Neutrophil (primary cell): Measurements from ENCODE around the gene SMARCA2.

Source experiments
- H3K27ac ChIP-seq: fragments of 200-600 bp; sonication (generic); 2 replicates; pipeline ENCODE4 v1.5.1; 2016; ENCODE audit warnings: mild to moderate bottlenecking, moderate library complexity
- H3K27me3 ChIP-seq: fragments of 200-600 bp; sonication (generic); 2 replicates; pipeline ENCODE4 v1.6.0; 2016; ENCODE audit warnings: mild to moderate bottlenecking
- H3K36me3 ChIP-seq: fragments of 200-600 bp; sonication (generic); 2 replicates; pipeline ENCODE4 v1.5.1; 2017
- H3K4me1 ChIP-seq, 2 experiments: fragments of 200-600 bp in 1 of 2; sonication (generic) in 1 of 2; 1 replicate in 1 of 2; 2 replicates in 1 of 2; pipeline versions ENCODE4 v1.5.1 to v1.6.1; 2013 to 2016; ENCODE audit warnings: low read depth in 1 of 2, low read length in 1 of 2, mild to moderate bottlenecking in 1 of 2, moderate library complexity in 1 of 2; ENCODE audit not compliant: control insufficient read depth in 1 of 2, insufficient read depth in 1 of 2
- H3K4me3 ChIP-seq, 2 experiments: fragments of 200-600 bp in 1 of 2; sonication (generic) in 1 of 2; 1 replicate in 1 of 2; 2 replicates in 1 of 2; pipeline ENCODE4 v1.5.1; 2013 to 2016; ENCODE audit warnings: low read depth in 1 of 2, low read length in 1 of 2, mild to moderate bottlenecking in 1 of 2, moderate library complexity in 1 of 2
- H3K9me3 ChIP-seq: fragments of 200-600 bp; sonication (generic); 2 replicates; pipeline ENCODE4 v1.5.1; 2016
- CTCF ChIP-seq: fragments of 200-600 bp; sonication (generic); IDR thresholded peaks from 2 replicates; pipeline ENCODE4 v1.5.1; 2016; ENCODE audit warnings: antibody characterized with exemption

SMARCA2 gene

GRCh38 chr9:2096376-2096970, 81.3 kb downstream of the SMARCA2 start:
- Histone ChIP-seq H3K27ac (no peak overlapping the region), H3K4me3 (no peak overlapping the region), H3K27me3 (no peaks in the 10 kb centered on the region), H3K9me3 (no peaks in the 10 kb centered on the region), H3K4me1 (no peaks in the 10 kb centered on the region), H3K36me3 (peaks cover 95% of the 10 kb centered on the region)
- TF ChIP-seq CTCF = no peak

GRCh38 chr9:2106666-2107065, 91.5 kb downstream of the SMARCA2 start:
- H3K4me1 ChIP-seq = no peaks in the 10 kb centered on the region
- TF ChIP-seq CTCF = no peak
- no peaks in the 10 kb centered on the region for H3K27me3 ChIP-seq
- no peaks in the 10 kb centered on the region for H3K9me3 ChIP-seq
- H3K27ac ChIP-seq = no peak overlapping the region
- peaks cover 89% of the 10 kb centered on the region for H3K36me3 ChIP-seq
- H3K4me3 ChIP-seq = no peak overlapping the region

- no peaks in the 10 kb centered on the region for H3K9me3 ChIP-seq
- peaks cover 90% of the 10 kb centered on the region for H3K36me3 ChIP-seq
- no peaks in the 10 kb centered on the region for H3K4me1 ChIP-seq
- no peak for TF ChIP-seq CTCF
- H3K4me3 ChIP-seq = no peak overlapping the region
- no peak overlapping the region for H3K27ac ChIP-seq
- H3K27me3 ChIP-seq = no peaks in the 10 kb centered on the region
Measured at GRCh38 chr9:2107906-2108451, 92.8 kb downstream of the SMARCA2 start.

GRCh38 chr9:2109069-2109650, 94.0 kb downstream of the SMARCA2 start:
- Histone ChIP-seq H3K9me3 (no peaks in the 10 kb centered on the region), H3K27me3 (no peaks in the 10 kb centered on the region), H3K36me3 (peaks cover 92% of the 10 kb centered on the region), H3K27ac (no peak overlapping the region), H3K4me1 (no peaks in the 10 kb centered on the region), H3K4me3 (no peak overlapping the region)
- no peak for TF ChIP-seq CTCF

- TF ChIP-seq CTCF = no peak
- peaks cover 92% of the 10 kb centered on the region for H3K36me3 ChIP-seq
- H3K4me3 ChIP-seq = no peak overlapping the region
- H3K4me1 ChIP-seq = no peaks in the 10 kb centered on the region
- H3K27me3 ChIP-seq = no peaks in the 10 kb centered on the region
- no peaks in the 10 kb centered on the region for H3K9me3 ChIP-seq
- H3K27ac ChIP-seq = no peak overlapping the region
Measured at GRCh38 chr9:2110036-2110435, 94.9 kb downstream of the SMARCA2 start.
